ENCODE results near the gene VIL1.

Gene VIL1

DNA sequence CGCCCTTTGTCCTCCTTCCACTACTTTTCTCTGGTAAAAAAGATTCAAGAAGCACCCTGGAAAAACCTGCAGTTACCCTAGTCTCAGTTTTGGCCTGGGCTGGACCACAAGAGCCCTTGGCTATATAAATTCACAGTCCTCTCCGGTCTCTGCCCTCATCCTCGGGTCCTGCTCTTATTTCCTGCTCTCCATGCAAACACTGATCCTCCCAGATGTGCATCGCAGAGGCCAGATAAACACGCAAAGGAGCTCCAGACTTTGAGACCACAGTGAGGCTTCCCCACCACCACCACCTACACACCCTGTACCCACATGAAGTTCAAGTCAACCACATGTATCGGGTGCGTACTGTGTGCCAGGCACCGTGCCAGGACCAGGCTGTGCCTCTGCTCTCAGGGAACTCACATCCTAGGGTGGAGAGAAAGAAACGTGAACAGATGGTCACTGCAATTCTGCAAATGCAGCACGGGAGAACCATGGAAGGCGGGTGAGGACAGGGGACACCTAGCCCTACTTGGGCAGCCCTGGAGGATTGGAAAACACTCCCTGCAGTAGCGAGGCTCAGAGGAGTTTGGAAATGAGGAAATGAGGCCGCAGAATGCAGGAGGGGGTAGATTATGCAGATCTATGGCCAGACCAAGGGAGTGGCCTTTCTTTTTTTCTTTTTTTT, 11.8 kb upstream of the VIL1 start:
- Mint-ChIP-seq H3K4me1 (ENCODE audit: low read depth) (peaks cover 48% of the 10 kb centered on the region), H3K27me3 (peaks cover 2% of the 10 kb centered on the region), H3K9me3 (no peaks in the 10 kb centered on the region), H3K4me3 (peak overlapping the region; percentile 77), H3K27ac (peak overlapping the region; percentile 81), H3K36me3 (ENCODE audit: low read depth) (peaks cover 34% of the 10 kb centered on the region)
- DNase-seq = peak; percentile 77

DNA sequence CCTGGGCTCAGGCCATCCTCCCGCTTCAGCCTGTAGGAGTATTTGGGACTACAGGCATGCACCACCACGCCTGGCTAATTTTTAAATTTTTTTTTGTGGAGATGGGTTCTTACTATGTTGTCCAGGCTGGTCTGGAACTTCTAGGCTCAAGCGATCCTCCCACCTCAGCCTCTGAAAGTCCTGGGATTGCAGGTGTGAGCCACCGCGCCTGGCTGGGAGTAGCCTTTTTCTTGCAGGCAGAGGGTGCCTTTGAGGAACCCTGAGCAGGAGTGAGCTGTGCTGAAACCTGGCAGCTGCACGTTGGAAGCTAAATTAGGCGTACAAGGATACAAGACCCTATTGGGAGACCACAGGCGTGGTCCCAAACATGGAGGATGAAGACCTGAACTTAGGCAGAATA, 11.2 kb upstream of the VIL1 start:
- Mint-ChIP-seq H3K9me3 (no peaks in the 10 kb centered on the region), H3K27ac (no peak overlapping the region), H3K36me3 (ENCODE audit: low read depth) (peaks cover 28% of the 10 kb centered on the region), H3K4me1 (ENCODE audit: low read depth) (peaks cover 46% of the 10 kb centered on the region), H3K27me3 (peaks cover 2% of the 10 kb centered on the region), H3K4me3 (no peak overlapping the region)
- DNase-seq = no peak

DNA sequence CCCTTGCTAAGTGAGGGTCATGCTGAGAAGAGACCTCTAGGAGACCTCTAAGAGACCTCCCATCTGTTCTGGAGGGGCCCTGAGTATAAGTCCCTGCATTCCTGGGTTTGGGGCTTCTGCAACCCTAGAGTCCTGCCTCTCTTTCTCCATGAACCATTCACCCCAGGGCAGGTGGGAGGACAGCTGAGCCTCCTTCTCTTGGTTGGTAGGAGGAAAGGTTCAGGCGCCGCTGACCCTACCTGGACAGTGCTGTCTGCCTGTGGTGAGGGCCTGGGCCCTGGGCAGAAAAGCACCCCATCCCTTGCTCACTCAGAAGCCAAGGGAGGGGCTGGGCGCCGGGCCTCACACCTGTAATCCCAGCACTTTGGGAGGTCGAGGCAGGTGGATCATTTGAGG, 604 bp upstream of the VIL1 start:
- no peak for DNase-seq
- Mint-ChIP-seq H3K4me3 (no peak overlapping the region), H3K27me3 (no peaks in the 10 kb centered on the region), H3K4me1 (ENCODE audit: low read depth) (no peaks in the 10 kb centered on the region), H3K36me3 (ENCODE audit: low read depth) (no peaks in the 10 kb centered on the region), H3K27ac (no peak overlapping the region), H3K9me3 (no peaks in the 10 kb centered on the region)

DNA sequence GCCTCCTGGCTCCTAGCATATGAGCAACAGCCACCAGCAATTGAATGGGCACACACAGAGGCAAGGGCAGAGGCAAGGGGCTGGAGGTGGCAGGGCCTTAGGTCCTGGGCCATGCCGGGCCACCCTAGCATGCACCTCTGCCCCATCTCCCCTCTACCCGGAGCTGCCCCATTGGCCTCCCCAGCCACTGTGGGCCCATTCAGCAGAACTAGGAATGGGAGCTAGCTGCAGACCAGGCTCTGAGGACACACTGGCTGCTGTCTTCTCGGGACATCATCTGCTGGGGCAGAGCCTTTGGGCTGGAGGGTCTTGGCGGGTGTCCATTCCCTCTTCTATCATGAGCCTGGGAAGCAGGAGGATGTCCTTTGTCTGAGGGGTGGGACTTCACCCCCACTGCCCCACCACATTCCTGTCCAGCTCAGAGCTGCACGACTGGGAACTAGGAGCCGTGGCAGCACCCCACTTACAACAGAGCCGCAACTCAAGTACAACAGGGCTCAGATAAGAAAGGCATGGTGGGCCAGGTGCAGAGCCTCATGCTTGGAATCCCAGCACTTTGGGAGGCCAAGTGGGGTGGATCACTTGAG, 800 bp downstream of the VIL1 start:
- no peaks in the 10 kb centered on the region for H3K36me3 Mint-ChIP-seq (ENCODE audit: low read depth)
- no peaks in the 10 kb centered on the region for H3K9me3 Mint-ChIP-seq
- H3K27me3 Mint-ChIP-seq = no peaks in the 10 kb centered on the region
- H3K4me1 Mint-ChIP-seq (ENCODE audit: low read depth) = no peaks in the 10 kb centered on the region
- no peak overlapping the region for H3K27ac Mint-ChIP-seq
- no peak for DNase-seq
- H3K4me3 Mint-ChIP-seq = no peak overlapping the region

DNA sequence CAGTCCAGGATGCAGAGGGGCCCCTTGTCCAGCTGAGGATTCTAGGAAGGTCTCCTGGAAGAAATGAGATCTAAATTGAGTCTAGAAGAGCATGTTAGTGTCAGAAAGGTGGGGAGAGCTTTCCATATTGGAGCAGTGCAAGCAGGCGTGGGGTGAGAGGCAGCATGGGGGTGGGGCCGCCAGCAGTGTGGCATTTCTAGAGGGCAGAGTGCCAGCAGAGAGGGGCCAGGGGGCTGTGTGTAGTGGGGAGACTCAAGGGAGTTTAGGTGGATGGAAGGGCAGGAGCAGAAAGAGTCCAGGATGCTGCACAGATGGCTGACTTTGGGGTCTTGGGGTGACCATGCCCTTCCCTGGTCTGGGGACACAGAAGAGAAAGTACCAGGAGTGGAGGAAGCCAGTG, 2.1 kb downstream of the VIL1 start:
- Mint-ChIP-seq H3K27ac (no peak overlapping the region), H3K4me3 (no peak overlapping the region), H3K36me3 (ENCODE audit: low read depth) (no peaks in the 10 kb centered on the region)

DNA sequence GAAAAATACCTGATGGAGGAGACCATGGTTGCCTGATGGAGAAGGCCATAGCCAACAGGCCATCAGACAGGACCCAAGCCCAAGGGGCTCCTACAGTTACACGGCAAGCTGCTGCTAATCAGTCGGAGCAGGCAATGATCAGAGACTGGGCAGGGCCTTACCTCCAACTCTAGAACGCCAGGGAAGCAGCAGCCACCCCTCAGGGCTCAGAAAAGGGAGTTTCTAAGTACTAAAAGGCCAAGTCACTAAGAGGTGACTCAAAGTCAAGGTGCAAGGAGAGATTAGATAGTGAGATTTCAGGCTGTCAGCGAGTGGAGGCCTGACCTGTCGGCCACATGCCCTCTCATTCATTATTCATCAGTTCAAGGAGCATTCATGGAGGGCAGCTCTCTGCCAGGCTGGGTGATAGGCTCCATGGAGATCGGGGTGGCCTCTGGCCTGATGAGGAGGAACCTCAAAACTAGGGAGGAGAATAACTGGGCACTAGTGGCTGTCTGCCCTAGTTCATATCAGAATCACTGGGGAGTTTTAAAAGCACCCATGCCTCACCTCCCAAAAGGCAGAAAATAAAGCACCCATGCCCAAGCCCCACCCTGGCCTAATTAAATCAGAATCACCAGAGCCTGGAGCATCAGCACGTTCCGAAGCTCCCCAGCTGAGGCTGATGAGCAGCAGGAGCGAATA, 3.6 kb downstream of the VIL1 start:
- Mint-ChIP-seq H3K27ac (no peak overlapping the region), H3K4me1 (ENCODE audit: low read depth) (no peaks in the 10 kb centered on the region), H3K27me3 (no peaks in the 10 kb centered on the region), H3K36me3 (ENCODE audit: low read depth) (no peaks in the 10 kb centered on the region), H3K9me3 (no peaks in the 10 kb centered on the region), H3K4me3 (no peak overlapping the region)
- no peak for DNase-seq

More for the DNA sequence above, 2.1 kb downstream of the VIL1 start:
- H3K27me3 Mint-ChIP-seq = no peaks in the 10 kb centered on the region
- no peak for DNase-seq
- no peaks in the 10 kb centered on the region for H3K9me3 Mint-ChIP-seq
- no peaks in the 10 kb centered on the region for H3K4me1 Mint-ChIP-seq (ENCODE audit: low read depth)

DNA sequence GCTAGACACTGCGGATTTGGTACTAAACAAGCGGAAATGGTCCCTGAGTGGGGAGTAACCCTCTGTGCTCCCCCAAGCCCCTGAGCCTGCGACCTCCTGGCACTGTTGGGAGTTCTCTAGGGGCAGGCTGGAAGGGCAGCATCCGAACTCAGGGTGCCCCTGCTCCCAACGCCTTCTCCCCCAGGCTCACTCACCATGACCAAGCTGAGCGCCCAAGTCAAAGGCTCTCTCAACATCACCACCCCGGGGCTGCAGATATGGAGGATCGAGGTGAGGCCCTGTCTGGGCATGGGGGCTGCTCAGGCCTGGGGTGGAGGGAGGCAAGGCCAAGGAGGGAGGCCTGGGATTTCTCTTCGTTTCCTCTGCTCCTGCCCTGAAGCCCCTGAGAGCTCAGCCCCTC, 4.7 kb downstream of the VIL1 start:
- no peak overlapping the region for H3K4me3 Mint-ChIP-seq
- no peak overlapping the region for H3K27ac Mint-ChIP-seq

DNA sequence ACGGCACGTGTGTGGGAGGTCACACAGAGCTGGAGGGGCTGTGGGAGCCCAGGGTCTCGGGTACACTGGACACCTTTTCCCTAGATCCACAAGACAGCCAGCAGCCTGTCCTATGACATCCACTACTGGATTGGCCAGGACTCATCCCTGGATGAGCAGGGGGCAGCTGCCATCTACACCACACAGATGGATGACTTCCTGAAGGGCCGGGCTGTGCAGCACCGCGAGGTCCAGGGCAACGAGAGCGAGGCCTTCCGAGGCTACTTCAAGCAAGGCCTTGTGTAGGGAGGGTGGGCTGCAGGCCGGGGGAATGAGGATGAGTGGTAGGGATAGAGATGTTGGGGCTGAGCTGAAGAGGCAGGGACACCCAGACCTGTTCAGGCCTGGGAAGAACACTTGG, 6.6 kb downstream of the VIL1 start:
- Mint-ChIP-seq H3K4me1 (ENCODE audit: low read depth) (no peaks in the 10 kb centered on the region), H3K27ac (no peak overlapping the region), H3K36me3 (ENCODE audit: low read depth) (no peaks in the 10 kb centered on the region), H3K9me3 (no peaks in the 10 kb centered on the region), H3K27me3 (no peaks in the 10 kb centered on the region), H3K4me3 (no peak overlapping the region)
- no peak for DNase-seq

More for the DNA sequence above, 4.7 kb downstream of the VIL1 start:
- Mint-ChIP-seq H3K27me3 (no peaks in the 10 kb centered on the region), H3K36me3 (ENCODE audit: low read depth) (no peaks in the 10 kb centered on the region), H3K4me1 (ENCODE audit: low read depth) (no peaks in the 10 kb centered on the region), H3K9me3 (no peaks in the 10 kb centered on the region)
- DNase-seq = no peak

DNA sequence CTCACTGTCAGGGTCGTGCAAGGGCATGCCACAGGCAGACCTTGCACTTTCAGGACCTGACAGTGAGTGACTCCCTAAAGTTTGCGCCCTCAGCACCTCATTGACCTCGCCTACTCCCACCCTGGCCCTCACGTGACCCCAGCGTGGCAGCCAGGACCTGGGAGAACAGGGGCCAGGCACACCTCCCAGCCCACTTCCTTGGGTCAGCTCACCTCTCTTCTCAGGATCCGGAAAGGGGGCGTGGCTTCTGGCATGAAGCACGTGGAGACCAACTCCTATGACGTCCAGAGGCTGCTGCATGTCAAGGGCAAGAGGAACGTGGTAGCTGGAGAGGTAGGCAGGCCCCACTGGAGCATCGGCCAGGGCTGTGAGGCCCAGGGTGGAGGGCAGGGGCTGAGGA, 8.8 kb downstream of the VIL1 start:
- Mint-ChIP-seq H3K27ac (no peak overlapping the region), H3K4me3 (no peak overlapping the region), H3K9me3 (no peaks in the 10 kb centered on the region), H3K4me1 (ENCODE audit: low read depth) (no peaks in the 10 kb centered on the region), H3K27me3 (no peaks in the 10 kb centered on the region), H3K36me3 (ENCODE audit: low read depth) (no peaks in the 10 kb centered on the region)
- DNase-seq = no peak

DNA sequence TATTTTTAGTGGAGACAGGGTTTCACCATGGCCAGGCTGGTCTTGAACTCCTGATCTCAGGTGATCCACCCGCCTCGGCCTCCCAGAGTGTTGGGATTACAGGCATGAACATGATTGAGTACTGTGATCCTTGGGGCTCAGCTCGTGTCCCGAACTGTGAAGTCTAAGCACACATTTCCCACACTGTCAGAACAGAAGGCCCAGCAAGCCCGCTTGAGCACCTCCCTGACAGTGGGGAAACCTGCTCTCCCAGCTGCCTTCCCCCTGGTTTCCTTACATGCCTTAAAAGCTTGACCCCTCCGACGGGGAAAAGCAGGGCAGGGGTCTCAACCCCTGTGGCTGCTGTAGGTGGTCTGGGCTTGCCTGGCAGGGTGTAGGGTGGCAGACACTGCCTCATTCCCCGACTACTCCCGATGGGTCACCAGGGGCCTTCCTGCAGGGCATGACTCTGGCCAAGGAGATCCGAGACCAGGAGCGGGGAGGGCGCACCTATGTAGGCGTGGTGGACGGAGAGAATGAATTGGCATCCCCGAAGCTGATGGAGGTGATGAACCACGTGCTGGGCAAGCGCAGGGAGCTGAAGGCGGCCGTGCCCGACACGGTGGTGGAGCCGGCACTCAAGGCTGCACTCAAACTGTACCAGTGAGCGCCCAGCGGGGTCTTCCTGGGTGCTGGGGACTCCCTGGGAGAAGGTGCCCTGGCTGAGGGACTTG, 10.1 kb downstream of the VIL1 start:
- H3K4me1 Mint-ChIP-seq (ENCODE audit: low read depth) = no peaks in the 10 kb centered on the region
- no peak overlapping the region for H3K4me3 Mint-ChIP-seq
- no peaks in the 10 kb centered on the region for H3K36me3 Mint-ChIP-seq (ENCODE audit: low read depth)
- no peaks in the 10 kb centered on the region for H3K9me3 Mint-ChIP-seq
- DNase-seq = no peak
- H3K27ac Mint-ChIP-seq = no peak overlapping the region
- H3K27me3 Mint-ChIP-seq = no peaks in the 10 kb centered on the region

DNA sequence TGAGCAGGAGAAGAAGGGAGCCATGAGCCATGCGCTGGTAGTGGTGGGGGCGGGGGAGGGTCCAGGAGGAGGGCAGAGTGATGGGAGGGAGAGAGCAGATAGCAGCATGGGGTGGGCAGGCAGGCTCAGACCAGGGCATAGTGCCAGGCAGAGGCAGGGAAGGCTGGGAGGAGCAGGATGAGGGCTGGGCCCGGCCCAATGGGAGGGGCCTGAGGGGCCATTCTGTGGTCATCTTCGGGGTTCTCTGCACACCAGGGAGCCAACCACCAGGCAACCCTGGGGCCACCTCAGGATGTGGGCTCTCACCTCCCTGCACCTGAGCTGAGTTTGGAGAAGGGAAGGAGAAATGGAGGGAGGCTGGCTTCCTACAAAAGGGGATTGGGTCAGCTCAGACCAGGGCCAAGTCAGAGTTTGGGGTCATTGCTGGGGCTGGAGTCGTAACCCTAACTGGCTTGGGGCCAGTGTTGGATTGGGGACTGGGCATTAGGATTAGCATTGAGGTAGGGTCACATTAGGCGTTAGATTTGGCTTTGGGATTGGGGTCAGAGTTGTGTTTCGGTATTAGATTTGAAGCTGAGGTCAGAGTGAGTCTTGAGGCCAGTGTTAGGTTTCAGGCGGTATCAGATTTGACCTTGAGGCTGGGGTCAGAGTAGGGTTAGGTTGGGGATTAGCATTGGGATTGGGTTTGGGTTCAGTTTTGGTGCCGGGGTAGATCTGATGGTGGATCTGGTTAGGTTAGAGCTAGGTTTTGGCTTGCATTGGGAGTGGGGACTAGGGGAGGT, 11.2 kb downstream of the VIL1 start:
- no peaks in the 10 kb centered on the region for H3K9me3 Mint-ChIP-seq
- H3K27me3 Mint-ChIP-seq = no peaks in the 10 kb centered on the region
- no peak overlapping the region for H3K4me3 Mint-ChIP-seq
- DNase-seq = no peak
- H3K36me3 Mint-ChIP-seq (ENCODE audit: low read depth) = no peaks in the 10 kb centered on the region
- H3K4me1 Mint-ChIP-seq (ENCODE audit: low read depth) = no peaks in the 10 kb centered on the region
- no peak overlapping the region for H3K27ac Mint-ChIP-seq

DNA sequence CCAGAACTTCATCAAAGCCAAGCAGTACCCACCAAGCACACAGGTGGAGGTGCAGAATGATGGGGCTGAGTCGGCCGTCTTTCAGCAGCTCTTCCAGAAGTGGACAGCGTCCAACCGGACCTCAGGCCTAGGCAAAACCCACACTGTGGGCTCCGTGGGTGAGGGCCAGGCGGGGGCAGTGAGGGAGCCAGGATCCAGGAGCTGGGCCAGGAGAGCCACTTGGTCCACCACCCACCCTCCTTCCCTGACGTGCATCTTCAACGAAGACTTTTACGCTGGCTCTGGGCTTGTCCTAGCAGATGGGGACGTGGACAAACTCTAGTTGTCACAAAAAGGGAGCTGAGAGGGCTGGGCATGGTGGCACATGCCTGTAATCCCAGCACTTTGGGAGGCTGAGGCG, 11.8 kb downstream of the VIL1 start:
- Mint-ChIP-seq H3K4me1 (ENCODE audit: low read depth) (no peaks in the 10 kb centered on the region), H3K27ac (no peak overlapping the region), H3K4me3 (no peak overlapping the region), H3K9me3 (no peaks in the 10 kb centered on the region), H3K27me3 (no peaks in the 10 kb centered on the region), H3K36me3 (ENCODE audit: low read depth) (no peaks in the 10 kb centered on the region)
- no peak for DNase-seq

DNA sequence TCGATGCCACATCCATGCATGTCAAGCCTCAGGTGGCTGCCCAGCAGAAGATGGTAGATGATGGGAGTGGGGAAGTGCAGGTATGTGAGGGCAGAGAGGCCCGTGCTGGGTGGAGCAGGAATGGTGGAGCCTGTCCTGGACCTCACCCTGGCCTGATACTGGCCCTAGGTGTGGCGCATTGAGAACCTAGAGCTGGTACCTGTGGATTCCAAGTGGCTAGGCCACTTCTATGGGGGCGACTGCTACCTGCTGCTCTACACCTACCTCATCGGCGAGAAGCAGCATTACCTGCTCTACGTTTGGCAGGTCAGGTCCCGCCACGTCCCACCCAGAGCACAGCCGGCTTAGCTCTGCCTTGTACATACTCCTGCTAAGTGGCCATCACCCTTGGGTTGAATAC, 13.0 kb downstream of the VIL1 start:
- no peaks in the 10 kb centered on the region for H3K9me3 Mint-ChIP-seq
- H3K27me3 Mint-ChIP-seq = no peaks in the 10 kb centered on the region
- no peaks in the 10 kb centered on the region for H3K36me3 Mint-ChIP-seq (ENCODE audit: low read depth)
- H3K4me1 Mint-ChIP-seq (ENCODE audit: low read depth) = no peaks in the 10 kb centered on the region
- H3K4me3 Mint-ChIP-seq = no peak overlapping the region
- H3K27ac Mint-ChIP-seq = no peak overlapping the region
- no peak for DNase-seq

DNA sequence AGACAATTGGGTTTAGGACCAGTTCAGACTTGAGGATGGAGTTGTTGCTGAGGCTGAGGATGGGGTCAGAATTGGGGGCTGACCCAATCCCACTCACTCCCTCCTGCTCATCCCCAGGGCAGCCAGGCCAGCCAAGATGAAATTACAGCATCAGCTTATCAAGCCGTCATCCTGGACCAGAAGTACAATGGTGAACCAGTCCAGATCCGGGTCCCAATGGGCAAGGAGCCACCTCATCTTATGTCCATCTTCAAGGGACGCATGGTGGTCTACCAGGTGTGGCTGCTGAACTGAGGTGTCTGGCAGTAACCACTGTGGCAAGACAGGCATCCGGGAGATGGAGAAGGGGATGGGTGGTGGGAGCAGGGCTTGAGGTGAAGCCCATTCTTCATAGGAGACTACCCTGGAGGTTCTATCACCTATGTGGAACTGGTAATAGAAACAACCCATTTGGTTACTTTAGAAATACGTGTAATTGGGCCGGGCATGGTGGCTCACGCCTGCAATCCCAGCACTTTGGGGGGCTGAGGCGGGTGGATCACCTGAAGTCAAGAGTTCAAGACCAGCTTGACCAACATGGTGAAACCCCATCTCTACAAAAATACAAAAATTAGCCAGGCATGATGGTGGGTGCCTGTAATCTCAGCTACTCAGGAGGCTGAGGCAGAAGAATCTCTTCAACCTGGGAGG, 13.9 kb downstream of the VIL1 start:
- peak; percentile 7 for DNase-seq
- Mint-ChIP-seq H3K27ac (no peak overlapping the region), H3K9me3 (no peaks in the 10 kb centered on the region), H3K27me3 (no peaks in the 10 kb centered on the region), H3K4me3 (no peak overlapping the region), H3K36me3 (ENCODE audit: low read depth) (no peaks in the 10 kb centered on the region), H3K4me1 (ENCODE audit: low read depth) (no peaks in the 10 kb centered on the region)
